MM.1S (cell line): ENCODE results near the gene JPH4.

ENCODE experiments used
- DNase-seq: peaks from one replicate; pipeline ENCODE4 v3.0.0-alpha.2; 2015
- H2AFZ ChIP-seq: fragments of 300-600 bp; sonication (generic); 2 replicates; pipeline ENCODE4 v1.6.0; 2016; ENCODE audit warnings: antibody characterized with exemption, low read length
- H3F3A ChIP-seq: fragments of 300-600 bp; sonication (generic); 2 replicates; pipeline ENCODE4 v1.6.1; 2016; ENCODE audit warnings: mild to moderate bottlenecking, antibody characterized with exemption, low read length, moderate library complexity, mixed read lengths; ENCODE audit not compliant: insufficient read depth
- H3K27ac ChIP-seq: fragments of 300-600 bp; sonication (generic); 2 replicates; pipeline ENCODE4 v1.5.1; 2016; ENCODE audit warnings: mild to moderate bottlenecking, low read length
- H3K27me3 ChIP-seq: fragments of 300-600 bp; sonication (generic); replicated peaks from 2 replicates; pipeline ENCODE4 v1.6.0; 2016; ENCODE audit warnings: low read length; ENCODE audit not compliant: insufficient read depth
- H3K36me3 ChIP-seq: fragments of 300-600 bp; sonication (generic); replicated peaks from 2 replicates; pipeline ENCODE4 v1.6.1; 2016; ENCODE audit warnings: mild to moderate bottlenecking, low read length, mixed read lengths; ENCODE audit not compliant: insufficient read depth
- H3K4me1 ChIP-seq: fragments of 300-600 bp; sonication (generic); 2 replicates; pipeline ENCODE4 v1.6.1; 2016; ENCODE audit warnings: low read length, mixed read lengths
- H3K4me2 ChIP-seq: fragments of 300-600 bp; sonication (generic); 2 replicates; pipeline ENCODE4 v1.6.0; 2016; ENCODE audit warnings: low read depth, low read length
- H3K4me3 ChIP-seq: fragments of 300-600 bp; sonication (generic); 2 replicates; pipeline ENCODE4 v1.5.1; 2016; ENCODE audit warnings: low read length, mixed read lengths
- H3K79me2 ChIP-seq: fragments of 300-600 bp; sonication (generic); 2 replicates; pipeline ENCODE4 v1.6.1; 2016; ENCODE audit warnings: mixed run types, low read length, mixed read lengths
- H3K9ac ChIP-seq: fragments of 300-600 bp; sonication (generic); 2 replicates; pipeline ENCODE4 v1.6.1; 2016; ENCODE audit warnings: low read length, mixed read lengths
- H3K9me2 ChIP-seq: fragments of 300-600 bp; sonication (generic); replicated peaks from 2 replicates; pipeline ENCODE4 v1.6.1; 2016; ENCODE audit warnings: mild to moderate bottlenecking, low read length, mixed read lengths; ENCODE audit not compliant: insufficient read depth
- H3K9me3 ChIP-seq: fragments of 300-600 bp; sonication (generic); replicated peaks from 2 replicates; pipeline ENCODE4 v1.6.1; 2016; ENCODE audit warnings: mild to moderate bottlenecking, low read length, mixed read lengths; ENCODE audit not compliant: insufficient read depth
- H4K20me1 ChIP-seq: fragments of 300-600 bp; sonication (generic); 2 replicates; pipeline ENCODE4 v1.6.1; 2016; ENCODE audit warnings: mild to moderate bottlenecking, low read length, moderate library complexity, mixed read lengths; ENCODE audit not compliant: insufficient read depth
- CTCF ChIP-seq: fragments of 300-600 bp; sonication (generic); IDR thresholded peaks from 2 replicates; pipeline ENCODE4 v1.5.1; 2016; ENCODE audit warnings: antibody characterized with exemption, low read length, mixed read lengths
- EZH2 ChIP-seq: fragments of 300-600 bp; sonication (generic); optimal IDR thresholded peaks from 2 replicates; pipeline ENCODE3; 2017; ENCODE audit warnings: low read depth, mild to moderate bottlenecking, antibody characterized with exemption, low read length, mixed read lengths
- EZH2phosphoT487 ChIP-seq: fragments of 300-600 bp; sonication (generic); IDR thresholded peaks from 2 replicates; pipeline ENCODE4 v1.6.1; 2018; ENCODE audit warnings: antibody characterized with exemption, low read length

The JPH4 gene

GRCh38 chr14:23617539-23617938 is 38.9 kb upstream of the JPH4 start:
- no peak overlapping the region for H3K9ac ChIP-seq
- no peaks in the 10 kb centered on the region for H3K36me3 ChIP-seq
- H3K4me2 ChIP-seq: no peak overlapping the region
- H2AFZ ChIP-seq: no peak overlapping the region
- H3K4me3 ChIP-seq: no peak overlapping the region
- H4K20me1 ChIP-seq: no peaks in the 10 kb centered on the region
- H3K27ac ChIP-seq: no peak overlapping the region
- no peaks in the 10 kb centered on the region for H3K9me3 ChIP-seq
- no peaks in the 10 kb centered on the region for H3K27me3 ChIP-seq
- no peaks in the 10 kb centered on the region for H3K79me2 ChIP-seq
- no peak for DNase-seq
- no peaks in the 10 kb centered on the region for H3K4me1 ChIP-seq
- no peaks in the 10 kb centered on the region for H3F3A ChIP-seq
- no peaks in the 10 kb centered on the region for H3K9me2 ChIP-seq
- TF ChIP-seq EZH2phosphoT487 (no peak), EZH2 (no peak), CTCF (no peak)

GRCh38 chr14:23615856-23616255 is 37.3 kb upstream of the JPH4 start:
- Histone ChIP-seq H3K9me2 (no peaks in the 10 kb centered on the region), H3K27ac (no peak overlapping the region), H3K79me2 (no peaks in the 10 kb centered on the region), H3K4me2 (no peak overlapping the region), H3K4me3 (no peak overlapping the region), H3K27me3 (no peaks in the 10 kb centered on the region), H3K9ac (no peak overlapping the region), H3K36me3 (no peaks in the 10 kb centered on the region), H3F3A (no peaks in the 10 kb centered on the region), H3K4me1 (no peaks in the 10 kb centered on the region), H2AFZ (no peak overlapping the region), H4K20me1 (no peaks in the 10 kb centered on the region), H3K9me3 (no peaks in the 10 kb centered on the region)
- TF ChIP-seq CTCF (no peak), EZH2 (no peak), EZH2phosphoT487 (no peak)
- no peak for DNase-seq

GRCh38 chr14:23614395-23614828 is 35.8 kb upstream of the JPH4 start:
- DNase-seq: no peak
- H3K4me3 ChIP-seq: no peak overlapping the region
- no peaks in the 10 kb centered on the region for H3F3A ChIP-seq
- H2AFZ ChIP-seq: no peak overlapping the region
- H3K79me2 ChIP-seq: no peaks in the 10 kb centered on the region
- no peaks in the 10 kb centered on the region for H3K36me3 ChIP-seq
- no peaks in the 10 kb centered on the region for H3K9me2 ChIP-seq
- no peak overlapping the region for H3K4me2 ChIP-seq
- TF ChIP-seq EZH2 (no peak), CTCF (no peak), EZH2phosphoT487 (no peak)
- no peak overlapping the region for H3K9ac ChIP-seq
- no peaks in the 10 kb centered on the region for H4K20me1 ChIP-seq
- no peaks in the 10 kb centered on the region for H3K27me3 ChIP-seq
- no peak overlapping the region for H3K27ac ChIP-seq
- no peaks in the 10 kb centered on the region for H3K9me3 ChIP-seq
- no peaks in the 10 kb centered on the region for H3K4me1 ChIP-seq
